T1000 (cell line): Measurements from ENCODE around the gene SIL1.

Experiments
- DNase-seq: peaks from one replicate; lab custom pipeline; 2025; ENCODE audit warnings: mixed read lengths; lab: John Stamatoyannopoulos, UW

Gene SIL1

DNA sequence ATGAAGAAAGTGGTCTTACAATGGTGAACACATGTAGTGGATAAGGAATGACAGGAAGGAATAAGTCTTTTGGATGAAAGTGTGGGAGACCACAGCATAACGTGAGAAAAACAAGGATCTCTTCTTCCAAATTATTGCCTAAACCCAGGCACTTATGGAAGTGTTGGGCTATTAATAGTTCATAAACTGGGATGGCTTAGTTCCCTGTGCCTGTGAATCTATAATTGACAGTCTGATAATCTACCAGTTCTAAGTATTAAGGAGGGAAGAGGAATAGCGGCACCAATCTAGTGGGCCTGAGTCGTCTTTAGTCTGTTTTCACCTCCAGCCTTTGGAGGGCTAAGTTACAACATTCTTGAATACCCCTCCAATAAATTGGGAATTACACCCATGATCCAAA lies 283.8 kb downstream of the SIL1 start:
- DNase-seq = no peak

DNA sequence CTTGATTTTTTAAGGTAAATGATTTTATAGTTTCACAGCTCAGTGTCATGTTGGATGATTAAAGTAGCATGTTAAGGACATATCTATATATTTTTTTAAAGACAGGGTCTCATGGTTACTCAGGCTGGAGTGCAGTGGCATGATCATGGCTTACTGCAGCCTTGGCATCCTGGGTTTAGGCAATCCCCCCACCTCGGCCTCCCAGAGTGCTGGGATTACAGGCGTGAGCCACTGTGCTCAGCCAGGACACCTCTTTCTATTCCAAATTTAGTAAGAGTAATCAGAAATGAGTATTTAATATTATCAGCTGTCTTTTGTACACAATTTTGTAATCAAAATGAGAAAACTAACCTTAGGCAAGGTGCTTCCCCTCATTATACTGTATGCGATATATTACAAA lies 284.4 kb downstream of the SIL1 start:
- no peak for DNase-seq

DNA sequence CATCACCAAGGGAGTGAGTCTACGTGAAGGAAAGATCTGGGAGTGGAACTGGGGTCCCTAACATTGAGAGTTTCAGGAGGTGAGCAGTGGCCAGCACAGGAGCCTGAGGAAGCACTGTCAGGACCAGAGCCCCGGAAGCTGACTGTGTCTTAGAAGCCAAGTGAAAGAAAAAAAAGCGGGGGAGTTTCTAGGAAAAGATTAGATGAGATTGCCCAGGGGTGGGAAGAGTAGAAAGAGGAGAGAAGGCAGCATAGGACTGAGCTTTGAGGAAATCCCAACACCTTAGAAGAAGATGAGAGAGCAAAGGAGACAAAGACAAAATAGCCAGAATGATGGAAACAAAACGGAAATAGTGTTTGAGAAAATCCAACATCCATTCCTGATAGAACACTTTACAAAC lies 286.1 kb downstream of the SIL1 start:
- DNase-seq = no peak

DNA sequence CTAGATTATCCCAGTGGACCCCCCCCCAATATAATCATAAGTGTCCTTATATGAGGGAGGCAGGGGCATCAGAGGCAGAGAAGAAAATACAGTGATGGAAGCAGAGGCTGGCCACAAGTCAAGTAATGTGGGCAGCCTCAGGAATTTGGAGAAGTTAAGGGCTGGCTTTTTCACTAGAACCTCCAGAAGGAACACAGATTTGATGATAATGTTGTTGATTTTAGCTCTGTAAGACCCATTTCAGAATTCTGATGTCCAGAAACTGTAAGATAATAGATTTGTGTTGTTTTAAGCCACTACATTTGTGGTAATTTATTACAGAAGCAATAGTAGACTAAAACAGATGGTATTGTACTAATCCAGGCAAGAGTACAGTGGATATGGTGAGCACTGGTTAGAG lies 286.7 kb downstream of the SIL1 start:
- DNase-seq = no peak

DNA sequence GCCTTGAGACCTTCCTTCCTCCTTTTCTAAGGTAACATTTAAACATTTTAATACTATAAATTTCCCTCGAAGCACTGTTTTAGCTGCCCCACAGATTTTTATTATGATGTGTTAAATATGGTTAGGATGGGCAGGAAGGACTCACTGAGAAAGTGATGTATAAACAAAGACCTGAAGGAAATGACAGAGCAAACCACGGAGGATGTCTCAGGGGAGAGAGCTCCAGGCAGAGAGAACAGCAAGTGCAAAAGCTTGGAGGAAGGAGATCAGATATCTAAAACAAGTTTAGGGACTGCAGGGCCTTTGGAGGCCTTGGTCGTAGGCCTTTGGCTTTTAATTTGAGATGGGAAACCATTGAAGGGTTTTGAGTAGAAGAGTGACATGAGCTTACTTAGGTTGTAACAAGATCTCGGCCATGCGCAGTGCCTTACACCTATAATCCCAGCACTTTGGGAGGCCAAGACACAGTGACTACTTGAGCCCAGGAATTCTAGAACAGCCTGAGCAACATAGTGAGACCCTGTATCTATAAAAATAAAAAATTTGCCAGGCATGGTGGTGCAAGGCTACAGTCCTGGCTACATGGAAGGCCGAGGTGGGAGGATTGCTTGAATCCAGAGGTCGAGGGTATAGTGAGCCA lies 287.5 kb downstream of the SIL1 start:
- DNase-seq = no peak

DNA sequence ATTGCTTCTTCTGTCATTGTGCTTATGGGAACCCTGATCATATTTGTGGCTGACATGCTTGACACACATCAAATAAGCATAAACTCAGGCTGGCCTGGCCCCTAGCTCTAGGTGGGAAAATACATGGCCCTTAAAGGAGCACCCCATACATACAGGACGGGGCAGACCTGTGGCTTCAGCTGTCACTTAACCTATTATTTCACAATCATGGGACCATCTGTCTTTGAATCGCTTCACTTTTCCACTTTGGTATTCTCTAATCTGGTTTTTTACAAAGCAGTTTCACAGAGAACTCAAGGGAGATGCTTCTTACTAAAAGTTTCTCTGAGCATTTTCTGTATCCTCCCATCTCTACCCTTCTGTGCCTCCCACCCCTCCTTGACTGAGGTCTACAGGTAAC lies 288.4 kb downstream of the SIL1 start:
- DNase-seq = no peak

DNA sequence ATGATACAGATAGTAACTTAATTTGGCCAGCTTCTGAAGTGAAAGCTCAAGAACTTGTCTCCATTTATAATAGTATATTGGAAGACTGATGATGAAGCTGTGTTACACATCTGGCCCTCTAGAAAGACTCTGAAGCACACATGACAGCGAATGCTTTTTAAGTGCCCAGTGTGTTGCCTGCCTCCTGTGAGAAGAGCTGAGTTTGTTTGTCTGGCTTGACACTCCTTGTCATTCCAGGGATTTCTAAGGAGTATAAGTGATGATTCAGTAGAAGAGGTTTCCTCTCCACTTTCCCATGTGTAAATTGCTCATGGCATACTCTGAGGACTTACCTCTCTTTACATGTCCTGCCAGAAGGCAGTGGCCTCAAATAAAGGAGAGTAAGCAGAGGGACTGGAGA lies 292.6 kb downstream of the SIL1 start:
- no peak for DNase-seq

DNA sequence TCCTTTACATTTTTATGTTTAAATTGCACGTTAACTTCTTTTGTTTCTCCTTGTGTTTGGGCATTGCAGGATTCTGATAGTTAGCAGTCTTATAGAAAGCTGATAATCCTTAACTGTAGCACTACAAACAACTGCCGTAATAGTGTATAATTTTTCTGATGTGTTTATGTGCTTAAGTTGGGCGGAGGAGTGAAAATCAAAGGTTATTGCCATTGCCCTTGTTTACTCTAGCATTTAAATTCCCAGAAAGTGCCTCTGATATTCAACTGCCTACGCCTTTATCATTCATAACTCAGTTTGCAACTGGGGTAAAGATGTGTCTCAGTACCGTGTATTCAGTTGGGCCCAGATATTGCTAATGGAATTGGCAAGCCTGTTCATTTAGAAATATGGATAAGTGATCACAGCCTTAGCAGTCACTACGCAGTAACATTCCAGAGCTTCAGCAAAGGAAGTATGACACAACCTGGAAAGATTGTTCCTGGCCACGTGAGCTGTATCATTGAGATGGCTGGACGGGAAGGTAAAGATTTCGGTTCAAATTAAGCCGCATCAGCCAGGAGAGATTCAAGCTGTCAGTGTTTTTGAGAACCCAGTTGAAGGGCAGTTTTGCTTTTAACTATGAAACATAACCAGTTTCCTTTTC lies 294.9 kb downstream of the SIL1 start:
- no peak for DNase-seq

DNA sequence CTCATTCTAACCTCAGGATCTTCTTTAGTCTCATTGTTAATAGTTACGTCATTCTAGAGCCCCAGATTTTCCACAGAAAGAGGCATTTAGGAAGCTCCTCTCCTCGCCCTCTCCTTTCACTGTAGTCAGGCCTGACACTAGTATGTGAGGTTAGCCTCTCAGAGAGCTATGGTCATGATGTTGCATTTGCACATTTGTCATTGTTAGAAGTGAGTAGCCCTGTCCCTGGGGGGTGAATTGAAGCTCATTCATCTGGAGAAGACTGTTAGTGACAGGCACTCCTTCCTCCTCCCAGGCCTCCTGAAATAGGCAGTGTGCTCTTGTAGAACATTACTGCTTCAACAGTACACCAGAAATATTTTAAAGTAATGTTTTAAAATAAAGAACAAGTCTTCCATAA lies 296.5 kb downstream of the SIL1 start:
- DNase-seq = no peak

DNA sequence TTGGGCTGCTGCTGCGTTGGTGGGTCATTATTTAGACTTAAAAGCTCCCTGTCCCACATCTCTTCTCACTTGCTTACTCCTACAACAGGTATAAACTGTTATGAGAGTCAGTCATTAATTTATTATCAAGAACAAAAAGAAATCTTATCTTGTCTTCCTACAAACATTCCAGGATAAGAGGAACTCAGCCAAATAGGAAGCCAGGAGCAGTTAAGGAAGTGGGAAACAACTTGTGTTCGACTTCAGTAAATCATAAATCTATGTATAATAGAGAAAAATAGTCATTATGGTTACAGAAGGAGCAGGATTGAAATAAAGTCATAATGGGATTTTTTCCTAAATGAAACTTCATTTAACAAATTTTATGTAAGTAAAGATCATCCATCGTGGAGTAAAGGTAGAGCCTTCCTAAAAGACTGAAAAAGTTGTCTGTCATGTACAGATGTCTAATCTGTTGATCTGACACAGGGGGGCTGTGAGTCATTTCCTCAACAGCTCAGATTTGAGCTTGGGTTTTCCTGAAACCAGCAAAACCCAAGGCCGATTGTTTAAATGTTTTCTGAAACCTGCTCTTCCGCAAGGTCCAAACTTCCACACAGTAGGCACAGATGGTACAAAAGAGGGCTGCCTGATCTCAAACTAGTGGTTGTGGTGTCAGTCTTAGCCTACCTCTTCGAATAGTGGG lies 297.7 kb downstream of the SIL1 start:
- no peak for DNase-seq

DNA sequence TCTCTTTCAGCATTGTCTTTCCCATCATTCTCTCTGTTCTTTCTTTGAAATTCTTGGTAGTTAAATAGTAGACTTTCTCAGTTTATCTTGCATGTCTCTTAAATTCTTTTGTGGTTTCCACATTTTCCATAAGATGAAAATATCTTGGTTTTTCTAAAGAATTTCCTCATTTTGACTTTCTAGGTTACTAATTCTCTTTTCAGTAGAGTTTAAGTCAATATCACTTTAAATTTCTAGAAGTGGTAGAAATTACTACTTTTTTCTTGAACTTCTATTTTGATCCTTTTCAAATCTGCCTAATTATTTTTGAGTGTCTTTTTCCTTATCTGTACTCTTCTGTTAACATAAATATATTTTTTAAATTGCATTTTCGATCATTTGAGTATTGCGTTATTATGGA lies 299.4 kb downstream of the SIL1 start:
- DNase-seq = no peak

DNA sequence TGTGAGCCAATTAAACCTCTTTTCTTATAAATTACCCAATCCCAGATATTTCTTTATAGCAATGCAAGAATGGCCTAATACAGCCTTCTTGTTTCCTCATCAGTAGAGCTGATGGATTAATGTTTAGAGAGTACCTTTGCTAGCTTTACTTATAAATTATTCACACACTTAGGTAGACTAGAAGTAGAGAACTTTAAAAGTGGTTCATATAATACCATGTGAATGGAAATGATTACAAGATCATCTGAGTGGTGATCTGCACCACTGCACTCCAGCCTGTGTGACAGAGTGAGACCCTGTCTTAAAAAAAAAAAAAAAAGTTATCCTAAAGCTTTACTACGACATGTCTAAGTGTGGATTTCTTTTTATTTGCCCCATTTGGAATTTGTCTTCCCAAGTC lies 299.9 kb downstream of the SIL1 start:
- no peak for DNase-seq
